Measurements from ENCODE around the gene FAM161B.
"Not testable (repeated sequence)": the region's sequence is repeated elsewhere in the genome, so short reads cannot be mapped to it uniquely, and the experiment has no call there.

Gene FAM161B, protein sequence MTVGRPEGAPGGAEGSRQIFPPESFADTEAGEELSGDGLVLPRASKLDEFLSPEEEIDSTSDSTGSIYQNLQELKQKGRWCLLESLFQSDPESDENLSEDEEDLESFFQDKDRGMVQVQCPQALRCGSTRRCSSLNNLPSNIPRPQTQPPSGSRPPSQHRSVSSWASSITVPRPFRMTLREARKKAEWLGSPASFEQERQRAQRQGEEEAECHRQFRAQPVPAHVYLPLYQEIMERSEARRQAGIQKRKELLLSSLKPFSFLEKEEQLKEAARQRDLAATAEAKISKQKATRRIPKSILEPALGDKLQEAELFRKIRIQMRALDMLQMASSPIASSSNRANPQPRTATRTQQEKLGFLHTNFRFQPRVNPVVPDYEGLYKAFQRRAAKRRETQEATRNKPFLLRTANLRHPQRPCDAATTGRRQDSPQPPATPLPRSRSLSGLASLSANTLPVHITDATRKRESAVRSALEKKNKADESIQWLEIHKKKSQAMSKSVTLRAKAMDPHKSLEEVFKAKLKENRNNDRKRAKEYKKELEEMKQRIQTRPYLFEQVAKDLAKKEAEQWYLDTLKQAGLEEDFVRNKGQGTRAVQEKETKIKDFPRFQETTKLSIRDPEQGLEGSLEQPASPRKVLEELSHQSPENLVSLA

DNA sequence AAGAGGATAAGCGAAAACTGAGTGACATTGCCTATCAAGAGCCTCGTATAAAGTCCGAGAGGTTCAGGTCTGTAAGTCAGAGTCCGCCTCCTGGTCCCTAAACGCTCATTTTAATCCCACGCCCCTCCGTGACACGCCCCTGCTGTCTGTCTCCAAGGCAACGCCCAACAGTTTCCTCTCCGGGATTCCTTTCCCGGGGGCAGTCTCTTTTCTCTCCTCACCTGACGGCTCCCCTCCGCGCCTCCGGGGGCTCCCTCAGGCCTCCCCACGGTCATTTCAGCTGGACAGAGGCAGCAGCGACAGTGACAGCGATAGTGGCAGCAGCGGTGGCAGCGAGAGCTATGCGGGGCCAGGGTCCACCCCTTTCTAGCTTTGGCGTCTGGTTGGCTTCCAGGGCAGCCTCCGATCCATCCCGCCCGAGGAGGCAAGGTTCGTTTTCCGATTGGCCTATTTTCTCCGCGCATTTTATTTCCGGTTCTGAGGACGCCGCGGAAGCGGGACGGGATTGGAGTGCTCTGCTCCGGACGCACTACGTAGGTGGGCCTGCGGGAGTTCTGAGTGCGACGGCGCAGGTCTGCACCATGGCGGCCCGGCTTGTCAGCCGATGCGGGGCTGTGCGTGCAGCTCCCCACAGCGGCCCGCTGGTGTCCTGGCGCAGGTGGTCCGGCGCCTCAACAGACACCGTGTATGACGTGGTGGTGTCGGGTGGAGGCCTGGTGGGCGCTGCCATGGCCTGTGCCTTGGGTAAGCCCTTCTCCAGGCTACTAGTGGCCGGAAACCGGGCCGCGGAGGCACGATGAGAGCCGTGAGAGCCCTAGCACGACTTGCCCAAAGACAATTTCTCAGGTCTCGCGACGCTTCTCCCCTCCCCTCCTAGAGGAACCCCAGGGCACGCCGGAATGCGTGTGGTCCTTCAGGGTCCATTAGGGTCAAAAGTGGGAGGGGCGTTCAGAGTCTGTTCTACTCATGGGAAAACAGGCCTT lies at the start of gene FAM161B, which contains the start of gene COQ6:
Gene FAM161B, minus strand, starts transcription at position 343 of the 983 bp plus-strand sequence. Its CDS starts 68 bp downstream, at position 275.
Gene COQ6, plus strand, starts transcription at position 551 of the 983 bp plus-strand sequence. Its CDS starts 31 bp downstream, at position 582.
- H3K4me3 ChIP-seq (ENCODE audit: low read depth, low read length), result peak within 1 kb of the TSS; percentile 99
- peak; percentile 98 for DNase-seq (ENCODE audit: low read depth)
- TF ChIP-seq, protein P1, sequence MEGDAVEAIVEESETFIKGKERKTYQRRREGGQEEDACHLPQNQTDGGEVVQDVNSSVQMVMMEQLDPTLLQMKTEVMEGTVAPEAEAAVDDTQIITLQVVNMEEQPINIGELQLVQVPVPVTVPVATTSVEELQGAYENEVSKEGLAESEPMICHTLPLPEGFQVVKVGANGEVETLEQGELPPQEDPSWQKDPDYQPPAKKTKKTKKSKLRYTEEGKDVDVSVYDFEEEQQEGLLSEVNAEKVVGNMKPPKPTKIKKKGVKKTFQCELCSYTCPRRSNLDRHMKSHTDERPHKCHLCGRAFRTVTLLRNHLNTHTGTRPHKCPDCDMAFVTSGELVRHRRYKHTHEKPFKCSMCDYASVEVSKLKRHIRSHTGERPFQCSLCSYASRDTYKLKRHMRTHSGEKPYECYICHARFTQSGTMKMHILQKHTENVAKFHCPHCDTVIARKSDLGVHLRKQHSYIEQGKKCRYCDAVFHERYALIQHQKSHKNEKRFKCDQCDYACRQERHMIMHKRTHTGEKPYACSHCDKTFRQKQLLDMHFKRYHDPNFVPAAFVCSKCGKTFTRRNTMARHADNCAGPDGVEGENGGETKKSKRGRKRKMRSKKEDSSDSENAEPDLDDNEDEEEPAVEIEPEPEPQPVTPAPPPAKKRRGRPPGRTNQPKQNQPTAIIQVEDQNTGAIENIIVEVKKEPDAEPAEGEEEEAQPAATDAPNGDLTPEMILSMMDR (conservative IDR thresholded peaks at IDR 0.05; ENCODE audit: low read depth, low read length), result no peak

DNA sequence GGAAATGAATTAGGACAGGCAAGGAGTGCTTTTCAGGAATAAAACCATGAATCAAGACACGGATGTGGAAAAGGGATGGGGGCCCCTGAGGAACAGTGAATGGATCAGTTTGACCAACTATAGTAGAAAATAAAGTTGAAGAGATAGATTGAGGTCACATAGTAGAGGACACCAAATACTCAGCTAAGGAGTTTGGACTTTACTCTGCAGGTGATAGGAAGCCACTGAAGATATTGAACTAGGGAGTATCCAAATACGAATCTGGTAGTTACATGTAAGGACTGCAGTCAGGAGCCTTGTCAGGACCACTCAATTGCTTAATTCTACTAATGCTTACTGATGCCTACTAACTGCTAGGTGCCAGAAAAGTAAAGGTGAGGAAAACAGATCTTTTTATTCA lies 48.8 kb upstream of the FAM161B start:
- TF ChIP-seq, protein P1 (conservative IDR thresholded peaks at IDR 0.05; ENCODE audit: low read depth, low read length), result no peak
- no peak for DNase-seq (ENCODE audit: low read depth)
- H3K4me3 ChIP-seq (ENCODE audit: low read depth, low read length), result no peak overlapping the region

DNA sequence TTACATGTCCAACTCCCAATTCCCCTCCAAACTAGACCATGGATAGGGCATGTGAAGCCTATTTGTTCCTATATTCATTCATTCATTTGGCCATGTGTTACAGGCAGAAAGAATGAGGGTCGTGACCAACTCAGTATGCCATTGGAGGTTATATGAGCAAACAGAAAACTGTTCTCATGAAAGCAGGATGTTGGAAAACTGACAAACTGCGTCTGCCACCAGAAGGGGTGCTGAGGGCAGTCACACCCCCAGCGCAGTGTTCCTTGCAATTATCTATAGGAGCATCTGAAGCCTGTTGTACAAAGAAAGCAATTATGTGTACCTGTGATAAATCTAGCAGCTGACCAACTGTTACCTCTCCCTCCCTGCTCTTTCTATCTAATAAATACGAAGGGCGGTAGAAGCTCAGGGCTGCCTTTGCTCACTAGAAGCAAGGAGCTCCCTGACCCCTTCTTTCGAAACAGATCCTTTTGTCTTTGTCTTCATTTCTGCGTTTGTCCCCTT lies 48.1 kb upstream of the FAM161B start:
- H3K4me3 ChIP-seq (ENCODE audit: low read depth, low read length), result no peak overlapping the region
- DNase-seq (ENCODE audit: low read depth), result no peak
- TF ChIP-seq, protein P1 (conservative IDR thresholded peaks at IDR 0.05; ENCODE audit: low read depth, low read length), result no peak

DNA sequence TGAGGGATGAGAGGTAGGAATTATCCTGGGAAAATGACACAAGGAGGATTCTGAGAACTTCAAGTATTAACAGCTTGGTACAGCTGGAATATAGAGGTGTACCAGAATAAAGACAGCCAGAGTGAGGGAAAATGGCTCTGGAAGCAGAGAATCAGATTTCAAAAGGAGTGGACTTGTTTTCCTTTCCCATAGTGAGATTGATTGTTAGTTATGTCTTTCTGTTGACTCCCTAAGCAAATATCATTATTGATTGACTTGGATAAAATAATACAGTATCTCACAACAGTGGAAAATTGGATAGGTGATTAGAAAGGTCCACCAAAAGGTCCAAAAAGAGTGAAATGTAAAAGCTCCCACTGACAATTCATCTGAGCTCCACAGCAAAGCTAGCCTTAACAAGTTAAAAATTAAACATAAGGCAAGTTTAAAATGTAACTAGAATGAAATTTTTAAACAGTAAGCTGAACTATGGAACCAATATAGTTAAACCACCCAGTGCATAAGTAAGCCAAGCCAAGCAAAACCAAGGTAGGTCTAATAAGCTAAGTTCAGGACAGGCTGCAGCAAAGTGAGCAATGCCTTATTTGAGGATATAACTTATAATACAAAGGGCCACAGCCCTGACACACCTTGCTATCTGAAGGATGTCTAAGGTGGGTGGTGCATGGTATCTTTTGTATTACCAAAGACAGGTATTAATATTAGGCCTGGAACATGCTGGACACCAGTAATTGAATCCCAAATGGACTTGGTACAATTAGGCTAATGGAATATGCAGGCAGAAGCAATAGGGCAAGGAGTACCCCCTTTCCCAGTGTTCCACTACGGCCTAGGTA lies 47.4 kb upstream of the FAM161B start:
- H3K4me3 ChIP-seq (ENCODE audit: low read depth, low read length), result no peak overlapping the region
- TF ChIP-seq, protein P1 (conservative IDR thresholded peaks at IDR 0.05; ENCODE audit: low read depth, low read length), result no peak
- no peak for DNase-seq (ENCODE audit: low read depth)

DNA sequence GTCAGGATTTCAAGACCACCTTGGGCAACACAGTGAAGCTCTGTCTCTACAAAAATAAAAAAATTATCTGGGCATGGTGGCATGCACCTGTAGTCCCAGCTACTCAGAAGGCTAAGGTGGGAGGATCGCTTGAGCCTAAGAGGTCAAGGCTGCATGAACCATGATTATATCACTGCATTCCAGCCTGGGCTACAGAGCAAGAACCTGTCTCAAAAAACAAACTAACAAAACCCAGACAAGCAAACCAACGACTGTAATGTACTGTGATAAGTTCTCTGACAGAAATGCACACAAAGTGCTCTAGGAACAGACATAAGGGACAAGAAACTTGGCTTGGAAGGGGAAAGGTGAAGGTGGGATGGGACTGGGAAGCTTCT lies 46.8 kb upstream of the FAM161B start:
- H3K4me3 ChIP-seq (ENCODE audit: low read depth, low read length), result no peak overlapping the region
- TF ChIP-seq, protein P1 (conservative IDR thresholded peaks at IDR 0.05; ENCODE audit: low read depth, low read length), result no peak
- no peak for DNase-seq (ENCODE audit: low read depth)

DNA sequence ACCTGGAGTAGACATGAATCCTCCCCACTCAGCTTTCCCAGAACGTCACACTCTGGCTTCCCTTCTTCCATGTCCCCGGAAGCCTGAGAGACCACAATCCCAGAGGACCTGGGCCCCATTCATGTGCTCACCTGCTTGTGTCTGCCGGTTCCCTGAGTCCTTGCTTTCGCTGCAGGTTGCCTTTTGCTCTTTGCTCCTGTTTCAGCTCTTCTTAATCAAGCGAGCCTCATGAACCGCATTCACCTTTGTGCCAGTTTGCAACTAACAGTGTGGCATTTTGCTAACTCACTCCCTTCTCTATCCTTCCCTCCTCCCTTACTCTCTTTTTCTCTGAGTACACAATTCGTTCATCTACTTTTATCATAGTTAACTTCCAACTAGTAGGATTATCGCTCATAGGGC lies 46.1 kb upstream of the FAM161B start:
- no peak overlapping the region for H3K4me3 ChIP-seq (ENCODE audit: low read depth, low read length)
- no peak for DNase-seq (ENCODE audit: low read depth)
- TF ChIP-seq, protein P1 (conservative IDR thresholded peaks at IDR 0.05; ENCODE audit: low read depth, low read length), result no peak

DNA sequence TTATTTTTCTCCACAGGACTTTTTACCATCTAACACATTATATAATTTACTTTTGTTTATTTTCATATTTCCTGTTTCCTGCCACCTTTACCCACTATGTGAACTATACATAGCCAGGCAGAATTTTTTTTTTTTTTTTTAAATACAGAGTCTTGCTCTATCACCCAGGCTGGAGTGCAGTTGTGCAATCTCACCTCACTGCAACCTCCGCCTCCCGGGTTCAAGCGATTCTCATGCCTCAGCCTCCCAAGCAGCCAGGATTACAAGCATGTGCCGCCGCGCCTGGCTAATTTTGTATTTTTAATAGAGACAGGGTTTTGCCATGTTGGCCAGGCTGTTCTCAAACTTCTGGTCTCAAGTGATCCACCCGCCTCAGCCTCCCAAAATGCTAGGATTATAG lies 45.0 kb upstream of the FAM161B start:
- DNase-seq (ENCODE audit: low read depth); H3K4me3 ChIP-seq (ENCODE audit: low read depth, low read length): not testable (repeated sequence)
